B cell (primary cell): ENCODE measurements around the gene PLCB1.

Source experiments
- EZH2 ChIP-seq: IDR thresholded peaks from 2 replicates; pipeline ENCODE4 v1.6.1; 2012; ENCODE audit warnings: borderline replicate concordance, low read depth, mild to moderate bottlenecking, moderate library complexity, low read length; ENCODE audit not compliant: insufficient read depth, poor library complexity, severe bottlenecking
- TF ChIP-seq, protein P1 (sequence below): fragments of 200-600 bp; IDR thresholded peaks from one replicate; pipeline ENCODE4 v1.8.0; 2022; ENCODE audit warnings: antibody characterized with exemption, mild to moderate bottlenecking

DNA sequence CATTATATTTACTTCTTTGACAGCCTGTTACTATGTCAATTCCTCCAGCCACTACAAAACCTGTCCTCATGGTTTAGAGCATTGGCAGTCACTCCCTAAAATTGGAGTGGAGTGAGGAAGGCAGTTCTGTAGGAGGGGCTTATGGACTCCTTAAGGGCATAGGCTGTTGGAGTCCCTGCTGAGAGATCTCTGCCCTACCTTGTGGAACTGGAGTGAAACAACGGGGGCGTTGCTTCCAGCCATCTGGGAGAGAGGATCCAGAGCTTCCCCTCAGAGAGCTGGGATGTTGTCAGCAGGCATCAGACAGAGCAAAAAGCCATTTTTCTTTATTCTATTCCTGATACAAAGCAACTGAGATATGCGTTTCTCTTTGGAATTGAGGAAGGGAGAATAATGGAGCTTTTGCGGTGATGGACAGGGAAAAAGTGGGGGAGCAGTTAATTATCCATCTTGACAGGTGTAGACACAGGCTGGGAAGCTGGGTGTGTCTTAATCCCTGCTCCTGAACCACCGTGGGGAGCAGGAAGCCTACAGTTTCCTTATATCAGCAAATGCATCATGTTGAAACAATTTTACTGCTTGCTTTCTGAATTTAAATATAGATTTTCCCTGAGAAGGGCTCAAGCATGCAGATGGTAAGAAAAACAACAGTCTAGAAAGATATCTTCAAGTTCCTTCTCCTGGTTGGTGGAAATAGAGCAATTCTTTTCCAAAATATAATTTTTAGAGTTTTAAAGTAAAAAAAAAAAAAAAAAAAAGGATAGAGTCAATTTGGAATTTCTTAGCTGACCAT, 402.5 kb downstream of the PLCB1 start:
- TF ChIP-seq EZH2, result no peak
- TF ChIP-seq, protein P1, sequence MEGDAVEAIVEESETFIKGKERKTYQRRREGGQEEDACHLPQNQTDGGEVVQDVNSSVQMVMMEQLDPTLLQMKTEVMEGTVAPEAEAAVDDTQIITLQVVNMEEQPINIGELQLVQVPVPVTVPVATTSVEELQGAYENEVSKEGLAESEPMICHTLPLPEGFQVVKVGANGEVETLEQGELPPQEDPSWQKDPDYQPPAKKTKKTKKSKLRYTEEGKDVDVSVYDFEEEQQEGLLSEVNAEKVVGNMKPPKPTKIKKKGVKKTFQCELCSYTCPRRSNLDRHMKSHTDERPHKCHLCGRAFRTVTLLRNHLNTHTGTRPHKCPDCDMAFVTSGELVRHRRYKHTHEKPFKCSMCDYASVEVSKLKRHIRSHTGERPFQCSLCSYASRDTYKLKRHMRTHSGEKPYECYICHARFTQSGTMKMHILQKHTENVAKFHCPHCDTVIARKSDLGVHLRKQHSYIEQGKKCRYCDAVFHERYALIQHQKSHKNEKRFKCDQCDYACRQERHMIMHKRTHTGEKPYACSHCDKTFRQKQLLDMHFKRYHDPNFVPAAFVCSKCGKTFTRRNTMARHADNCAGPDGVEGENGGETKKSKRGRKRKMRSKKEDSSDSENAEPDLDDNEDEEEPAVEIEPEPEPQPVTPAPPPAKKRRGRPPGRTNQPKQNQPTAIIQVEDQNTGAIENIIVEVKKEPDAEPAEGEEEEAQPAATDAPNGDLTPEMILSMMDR, result no peak
